ENCODE data around the gene TBC1D1.

TBC1D1 gene

GRCh38 chr4:37934609-37935008, 43.7 kb downstream of the TBC1D1 start:
- TF ChIP-seq, protein P1, sequence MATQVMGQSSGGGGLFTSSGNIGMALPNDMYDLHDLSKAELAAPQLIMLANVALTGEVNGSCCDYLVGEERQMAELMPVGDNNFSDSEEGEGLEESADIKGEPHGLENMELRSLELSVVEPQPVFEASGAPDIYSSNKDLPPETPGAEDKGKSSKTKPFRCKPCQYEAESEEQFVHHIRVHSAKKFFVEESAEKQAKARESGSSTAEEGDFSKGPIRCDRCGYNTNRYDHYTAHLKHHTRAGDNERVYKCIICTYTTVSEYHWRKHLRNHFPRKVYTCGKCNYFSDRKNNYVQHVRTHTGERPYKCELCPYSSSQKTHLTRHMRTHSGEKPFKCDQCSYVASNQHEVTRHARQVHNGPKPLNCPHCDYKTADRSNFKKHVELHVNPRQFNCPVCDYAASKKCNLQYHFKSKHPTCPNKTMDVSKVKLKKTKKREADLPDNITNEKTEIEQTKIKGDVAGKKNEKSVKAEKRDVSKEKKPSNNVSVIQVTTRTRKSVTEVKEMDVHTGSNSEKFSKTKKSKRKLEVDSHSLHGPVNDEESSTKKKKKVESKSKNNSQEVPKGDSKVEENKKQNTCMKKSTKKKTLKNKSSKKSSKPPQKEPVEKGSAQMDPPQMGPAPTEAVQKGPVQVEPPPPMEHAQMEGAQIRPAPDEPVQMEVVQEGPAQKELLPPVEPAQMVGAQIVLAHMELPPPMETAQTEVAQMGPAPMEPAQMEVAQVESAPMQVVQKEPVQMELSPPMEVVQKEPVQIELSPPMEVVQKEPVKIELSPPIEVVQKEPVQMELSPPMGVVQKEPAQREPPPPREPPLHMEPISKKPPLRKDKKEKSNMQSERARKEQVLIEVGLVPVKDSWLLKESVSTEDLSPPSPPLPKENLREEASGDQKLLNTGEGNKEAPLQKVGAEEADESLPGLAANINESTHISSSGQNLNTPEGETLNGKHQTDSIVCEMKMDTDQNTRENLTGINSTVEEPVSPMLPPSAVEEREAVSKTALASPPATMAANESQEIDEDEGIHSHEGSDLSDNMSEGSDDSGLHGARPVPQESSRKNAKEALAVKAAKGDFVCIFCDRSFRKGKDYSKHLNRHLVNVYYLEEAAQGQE (IDR thresholded peaks at IDR 0.05; ENCODE audit: insufficient read depth in 1 of 2, low read depth in 2 of 2, low read length in 2 of 2) = no peak
- TF ChIP-seq SIN3A (IDR thresholded peaks at IDR 0.05; ENCODE audit: borderline replicate concordance, insufficient read depth, low read length) = no peak
- no peak for TF ChIP-seq POLR2AphosphoS5 (IDR thresholded peaks at IDR 0.05; ENCODE audit: low read depth, low read length)
- TF ChIP-seq TAF1 (IDR thresholded peaks at IDR 0.05; ENCODE audit: borderline replicate concordance, insufficient read depth, low read length) = no peak
- no peak for TF ChIP-seq FOXP2 (optimal IDR thresholded peaks at IDR 0.05; ENCODE audit: borderline replicate concordance, extremely low read depth, extremely low read length, insufficient read depth)

- TF ChIP-seq, protein P1 (IDR thresholded peaks at IDR 0.05; ENCODE audit: insufficient read depth in 1 of 2, low read depth in 2 of 2, low read length in 2 of 2) = no peak
- TF ChIP-seq POLR2AphosphoS5 (IDR thresholded peaks at IDR 0.05; ENCODE audit: low read depth, low read length) (no peak), TAF1 (IDR thresholded peaks at IDR 0.05; ENCODE audit: borderline replicate concordance, insufficient read depth, low read length) (no peak), SIN3A (IDR thresholded peaks at IDR 0.05; ENCODE audit: borderline replicate concordance, insufficient read depth, low read length) (no peak), FOXP2 (optimal IDR thresholded peaks at IDR 0.05; ENCODE audit: borderline replicate concordance, extremely low read depth, extremely low read length, insufficient read depth) (no peak)
These were observed 44.1 kb downstream of the TBC1D1 start for GRCh38 chr4:37935026-37935425.

GRCh38 chr4:37936889-37937498, 46.1 kb downstream of the TBC1D1 start:
- no peak for TF ChIP-seq FOXP2 (optimal IDR thresholded peaks at IDR 0.05; ENCODE audit: borderline replicate concordance, extremely low read depth, extremely low read length, insufficient read depth)
- no peak for TF ChIP-seq SIN3A (IDR thresholded peaks at IDR 0.05; ENCODE audit: borderline replicate concordance, insufficient read depth, low read length)
- TF ChIP-seq, protein P1 (IDR thresholded peaks at IDR 0.05; ENCODE audit: insufficient read depth in 1 of 2, low read depth in 2 of 2, low read length in 2 of 2) = no peak
- no peak for TF ChIP-seq TAF1 (IDR thresholded peaks at IDR 0.05; ENCODE audit: borderline replicate concordance, insufficient read depth, low read length)
- TF ChIP-seq POLR2AphosphoS5 (IDR thresholded peaks at IDR 0.05; ENCODE audit: low read depth, low read length) = no peak

DNA sequence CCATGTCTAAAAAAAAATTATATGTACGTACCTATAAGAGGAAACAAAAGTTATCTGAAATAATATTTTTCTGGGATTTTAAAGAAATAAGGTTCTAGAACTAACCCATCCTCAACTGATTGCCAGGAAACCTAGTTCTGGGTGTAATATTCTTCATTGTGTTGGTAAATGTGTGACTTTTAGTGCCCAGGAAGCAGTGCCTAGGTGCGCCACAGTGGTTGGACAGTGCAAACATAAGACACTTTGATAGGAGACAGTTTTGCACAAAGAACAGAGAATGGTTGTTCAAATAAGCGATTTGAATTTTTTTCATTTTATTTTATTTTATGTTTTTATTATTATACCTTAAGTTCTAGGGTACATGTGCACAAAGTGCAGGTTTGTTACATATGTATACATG, 47.3 kb downstream of the TBC1D1 start:
- no peak for TF ChIP-seq TAF1 (IDR thresholded peaks at IDR 0.05; ENCODE audit: borderline replicate concordance, insufficient read depth, low read length)

GRCh38 chr4:37946503-37947179, 55.8 kb downstream of the TBC1D1 start:
- TF ChIP-seq FOXP2 (optimal IDR thresholded peaks at IDR 0.05; ENCODE audit: borderline replicate concordance, extremely low read depth, extremely low read length, insufficient read depth) (no peak), POLR2AphosphoS5 (IDR thresholded peaks at IDR 0.05; ENCODE audit: low read depth, low read length) (no peak), TAF1 (IDR thresholded peaks at IDR 0.05; ENCODE audit: borderline replicate concordance, insufficient read depth, low read length) (no peak), SIN3A (IDR thresholded peaks at IDR 0.05; ENCODE audit: borderline replicate concordance, insufficient read depth, low read length) (no peak)
- TF ChIP-seq, protein P1 (IDR thresholded peaks at IDR 0.05; ENCODE audit: insufficient read depth in 1 of 2, low read depth in 2 of 2, low read length in 2 of 2) = no peak
